GDM1 (cell line): Measurements from ENCODE around the gene TANK.
"Not testable (repeated sequence)": the region's sequence is repeated elsewhere in the genome, so short reads cannot be mapped to it uniquely, and the experiment has no call there.

Experiments
- DNase-seq: peaks from one replicate; lab custom pipeline; 2025; lab: John Stamatoyannopoulos, UW

Gene TANK

DNA sequence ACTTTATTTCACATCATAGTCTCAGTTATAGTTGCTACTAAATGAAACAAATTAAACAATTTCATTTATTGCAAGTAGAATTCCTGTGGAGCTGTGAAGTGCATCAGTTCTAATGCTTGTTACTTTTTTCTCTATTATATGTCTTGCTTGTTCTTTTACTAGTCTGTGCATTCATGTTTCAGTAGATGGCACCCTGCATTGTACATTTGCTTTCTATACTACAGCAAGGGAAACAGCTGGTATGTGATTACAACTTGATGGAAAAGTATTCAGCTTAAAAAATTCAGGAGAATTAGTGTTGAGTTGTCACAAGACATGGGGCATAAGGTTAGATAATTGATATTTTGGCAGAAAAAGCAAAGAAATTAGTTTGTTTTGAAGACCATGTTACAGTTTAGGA, 72.3 kb downstream of the TANK start:
- DNase-seq = no peak

DNA sequence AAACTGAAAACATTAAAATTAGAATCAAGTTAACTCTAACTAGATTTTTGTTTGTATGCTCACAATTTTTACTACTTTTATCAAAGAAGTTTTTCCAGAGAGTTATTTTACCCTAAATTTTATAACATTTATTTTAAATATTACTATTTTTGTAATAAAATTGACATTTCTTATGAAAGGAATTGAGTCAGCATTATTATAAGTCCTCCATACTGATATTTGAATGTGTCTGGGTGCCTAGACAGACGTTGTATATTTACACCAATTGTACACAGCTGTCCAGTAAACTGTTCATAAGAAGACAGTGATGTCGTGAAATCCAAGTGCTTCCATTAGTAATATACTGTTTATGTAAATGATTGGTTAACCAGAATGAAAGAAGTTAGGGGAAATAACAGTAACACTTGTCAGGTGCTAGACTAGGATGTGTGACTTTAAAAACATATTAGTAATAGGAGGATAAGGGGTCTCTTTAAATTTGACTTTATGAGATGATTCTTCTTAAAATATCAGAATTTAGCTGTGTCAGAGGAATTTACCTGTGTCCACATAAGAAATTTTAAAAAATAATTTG, 73.7 kb downstream of the TANK start:
- DNase-seq = no peak

DNA sequence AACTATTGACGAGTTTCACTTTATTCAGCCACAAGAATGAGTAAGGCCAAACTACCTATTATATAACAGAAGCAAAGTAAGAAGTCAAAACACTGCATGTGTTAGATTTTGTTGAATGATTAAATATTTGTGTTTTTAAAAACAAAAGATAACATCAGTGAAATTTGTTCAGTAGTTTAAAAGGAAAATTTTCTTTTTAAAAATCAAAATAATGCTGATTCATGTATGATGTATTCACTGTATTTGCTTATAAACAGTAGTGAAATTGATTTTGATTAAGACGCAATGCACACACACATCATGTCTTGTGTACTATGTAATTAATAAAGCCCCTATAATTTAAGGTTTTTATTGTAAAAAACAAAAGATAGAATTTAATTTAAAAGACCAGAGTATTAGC, 74.4 kb downstream of the TANK start:
- no peak for DNase-seq

DNA sequence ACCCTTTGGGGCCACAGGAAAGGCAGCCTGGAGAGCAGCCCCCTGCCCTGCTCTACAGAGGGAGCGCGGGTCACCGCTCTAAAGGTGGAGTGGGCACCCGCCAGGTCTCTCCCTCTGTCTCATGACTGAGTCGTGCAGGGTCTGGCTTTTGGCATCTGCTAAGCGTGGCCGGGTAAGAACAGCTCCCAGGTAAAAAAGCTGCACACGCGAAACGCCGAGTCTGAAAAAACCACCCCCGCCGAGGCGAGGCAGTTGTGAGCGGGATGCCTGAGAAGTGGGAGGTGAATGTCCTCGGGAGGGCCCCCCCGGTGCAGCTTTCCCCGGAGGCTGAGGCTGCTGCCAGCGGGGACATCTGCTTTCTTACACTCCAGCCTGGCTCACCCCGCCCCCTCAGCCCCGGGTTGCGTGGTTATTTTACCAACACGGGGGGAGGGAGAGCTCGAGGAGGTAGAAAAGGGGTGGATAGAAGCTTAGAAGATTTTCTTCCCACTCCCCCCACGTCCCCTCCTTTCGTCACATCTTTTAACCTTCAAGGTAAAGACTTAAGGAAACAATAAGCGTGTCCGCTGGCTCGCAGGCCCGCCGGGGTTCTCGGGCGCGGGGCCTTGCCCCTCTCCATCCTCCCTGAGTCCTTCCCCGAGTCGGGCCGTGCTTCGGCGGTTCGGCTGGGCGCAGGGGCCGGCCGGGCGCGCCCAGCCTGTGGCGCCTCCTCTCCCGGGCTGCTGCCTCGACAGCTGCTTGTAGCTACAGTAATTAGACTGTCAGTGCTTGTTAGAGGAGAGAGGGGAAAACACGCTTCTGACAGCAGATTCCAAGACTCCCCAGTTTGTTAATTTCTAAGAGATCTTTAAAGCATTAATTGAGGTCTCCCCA, 77.4 kb downstream of the TANK start:
- no peak for DNase-seq

DNA sequence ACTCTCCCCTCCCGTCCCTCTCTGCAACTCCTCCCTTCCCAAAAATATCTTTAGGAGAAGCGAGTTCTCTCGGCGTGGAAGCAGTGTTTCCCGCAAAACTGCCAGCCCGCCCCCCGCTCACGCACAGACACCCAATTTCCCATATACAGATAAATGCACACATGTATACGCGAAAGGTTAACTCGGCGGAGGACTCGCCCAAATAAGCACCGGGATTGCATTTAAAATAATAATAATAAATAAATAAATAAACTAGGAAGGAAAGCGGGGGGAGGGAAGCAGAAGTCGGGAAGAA, 78.0 kb downstream of the TANK start:
- DNase-seq = no peak

DNA sequence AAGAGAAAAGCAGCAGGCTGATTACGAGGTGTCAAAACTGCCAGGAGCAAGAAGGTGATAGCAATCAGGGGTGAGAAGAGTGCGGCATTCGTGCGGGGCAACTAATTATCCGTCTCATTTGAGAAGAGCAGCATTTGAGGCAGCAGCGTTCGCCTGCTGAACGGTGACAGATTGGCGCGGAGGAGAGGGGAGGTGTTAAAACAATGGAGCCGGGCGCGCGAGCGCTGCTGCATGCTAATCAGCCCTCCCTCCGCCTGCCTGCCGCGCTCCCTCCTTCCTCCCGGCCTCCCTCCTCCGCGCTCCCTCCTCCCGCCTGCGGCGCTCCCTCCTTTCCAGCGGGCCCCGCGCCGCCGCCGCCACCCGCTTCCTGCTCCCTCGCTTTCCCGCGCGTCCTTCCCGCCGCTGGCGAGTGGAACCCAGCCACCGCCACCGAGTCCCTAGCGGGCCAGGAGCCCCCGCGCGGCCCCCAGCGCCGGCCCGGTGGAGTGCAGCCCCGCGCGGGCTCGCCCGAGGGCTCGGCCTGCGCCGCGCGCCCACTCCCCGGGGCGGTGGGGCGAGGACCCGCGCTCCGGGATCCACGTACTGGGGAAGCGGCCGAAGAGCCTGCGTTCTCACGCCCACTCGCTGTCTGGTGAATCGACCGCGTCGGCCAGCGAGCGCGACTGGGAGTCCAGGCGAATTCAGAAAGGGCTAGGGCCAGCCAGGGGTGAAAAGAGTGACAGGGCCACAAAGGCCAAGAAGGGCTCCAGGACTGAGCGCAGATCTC, 78.5 kb downstream of the TANK start:
- DNase-seq = no peak

DNA sequence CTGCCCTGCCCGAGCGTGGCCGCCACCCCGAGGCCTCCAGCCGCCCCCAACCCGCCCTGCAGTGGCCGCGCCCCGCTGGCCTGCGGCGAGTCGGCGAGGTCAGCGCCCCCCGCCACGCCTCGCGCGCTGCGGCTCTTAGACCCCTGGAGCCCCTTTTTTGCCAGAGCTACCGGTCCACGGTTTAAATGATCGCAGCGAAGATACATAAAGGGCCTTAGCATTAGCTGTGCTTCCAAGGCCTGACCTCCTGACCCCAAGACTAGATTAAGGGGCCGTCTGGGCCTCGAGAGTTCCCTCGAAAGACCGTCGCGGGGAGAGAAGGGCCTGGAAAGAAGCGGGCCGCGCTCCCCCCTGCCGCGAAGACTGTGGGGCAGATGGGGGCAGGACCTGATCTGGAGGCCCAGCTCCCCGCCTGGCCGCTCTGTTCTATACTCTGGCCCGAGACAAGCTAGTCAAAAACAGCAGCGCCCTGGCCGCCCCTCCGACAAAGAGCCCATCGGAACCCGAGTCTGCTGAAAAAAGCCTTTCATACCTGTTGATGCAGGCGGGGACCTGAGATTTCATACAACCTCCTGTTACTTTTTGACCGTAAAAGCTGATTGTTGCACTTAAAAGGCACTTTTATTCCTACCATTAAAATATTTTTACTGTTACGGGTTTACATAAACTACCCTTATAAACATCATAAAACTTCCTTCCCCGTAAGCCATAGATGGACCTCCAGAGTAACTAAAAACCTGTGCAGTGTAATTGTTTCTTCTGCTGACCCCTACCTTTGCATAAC, 79.3 kb downstream of the TANK start:
- no peak for DNase-seq

DNA sequence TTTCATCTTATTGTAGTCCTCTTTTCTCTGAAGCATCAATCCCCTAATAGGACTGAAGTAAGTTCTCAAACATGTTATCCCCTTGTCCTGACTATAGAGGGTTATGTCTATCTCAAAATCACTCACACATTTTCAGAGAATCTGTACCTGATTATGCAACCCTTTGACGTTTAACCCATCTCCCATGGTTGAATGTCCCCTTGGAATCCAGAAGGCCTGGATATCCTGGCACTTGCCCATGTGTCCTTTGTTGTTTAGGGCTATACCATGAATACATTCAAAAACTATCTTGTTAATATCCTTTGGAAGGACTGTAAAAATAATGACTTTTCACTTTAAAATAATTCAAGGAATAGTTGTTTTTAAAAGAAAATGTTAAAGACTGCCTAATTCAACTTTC, 81.7 kb downstream of the TANK start:
- DNase-seq = no peak

DNA sequence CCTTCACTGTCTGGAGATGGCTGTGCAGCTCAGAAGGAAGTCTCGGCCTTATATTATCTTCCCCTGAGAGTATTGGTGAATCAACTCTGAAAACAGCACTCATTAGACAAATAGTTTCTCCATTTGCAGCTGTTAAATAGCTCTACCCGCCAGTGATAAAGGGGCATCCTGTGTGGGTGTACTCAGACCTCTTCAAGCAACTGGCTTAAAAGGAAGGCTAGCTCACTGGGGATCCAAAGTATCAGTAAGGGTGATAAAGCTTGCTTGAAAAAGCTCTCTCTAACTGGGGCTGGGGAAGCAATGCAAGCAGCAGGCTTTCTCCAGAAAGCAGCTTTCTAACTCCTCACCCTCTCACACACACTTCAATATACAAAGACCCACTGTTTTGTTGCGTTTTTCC, 83.1 kb downstream of the TANK start:
- DNase-seq = no peak

DNA sequence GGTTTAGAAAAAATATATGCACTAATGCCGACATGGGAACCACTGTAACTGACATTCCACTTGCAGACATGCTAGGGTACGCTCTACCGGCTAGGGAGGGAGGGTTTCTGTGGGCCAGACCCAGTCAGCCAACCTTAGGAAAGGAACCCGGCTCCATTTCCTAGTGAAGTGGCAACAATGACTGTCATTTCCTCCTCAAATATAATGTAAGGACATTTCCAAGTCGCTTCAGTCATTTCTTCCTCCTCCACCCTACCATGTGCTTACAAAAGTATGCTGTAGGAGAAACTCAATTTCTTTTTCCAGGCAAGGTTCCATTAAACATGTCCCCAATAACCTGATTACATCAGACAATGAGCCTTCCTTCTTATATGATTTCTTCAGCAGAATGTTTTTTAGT, 83.7 kb downstream of the TANK start:
- no peak for DNase-seq

DNA sequence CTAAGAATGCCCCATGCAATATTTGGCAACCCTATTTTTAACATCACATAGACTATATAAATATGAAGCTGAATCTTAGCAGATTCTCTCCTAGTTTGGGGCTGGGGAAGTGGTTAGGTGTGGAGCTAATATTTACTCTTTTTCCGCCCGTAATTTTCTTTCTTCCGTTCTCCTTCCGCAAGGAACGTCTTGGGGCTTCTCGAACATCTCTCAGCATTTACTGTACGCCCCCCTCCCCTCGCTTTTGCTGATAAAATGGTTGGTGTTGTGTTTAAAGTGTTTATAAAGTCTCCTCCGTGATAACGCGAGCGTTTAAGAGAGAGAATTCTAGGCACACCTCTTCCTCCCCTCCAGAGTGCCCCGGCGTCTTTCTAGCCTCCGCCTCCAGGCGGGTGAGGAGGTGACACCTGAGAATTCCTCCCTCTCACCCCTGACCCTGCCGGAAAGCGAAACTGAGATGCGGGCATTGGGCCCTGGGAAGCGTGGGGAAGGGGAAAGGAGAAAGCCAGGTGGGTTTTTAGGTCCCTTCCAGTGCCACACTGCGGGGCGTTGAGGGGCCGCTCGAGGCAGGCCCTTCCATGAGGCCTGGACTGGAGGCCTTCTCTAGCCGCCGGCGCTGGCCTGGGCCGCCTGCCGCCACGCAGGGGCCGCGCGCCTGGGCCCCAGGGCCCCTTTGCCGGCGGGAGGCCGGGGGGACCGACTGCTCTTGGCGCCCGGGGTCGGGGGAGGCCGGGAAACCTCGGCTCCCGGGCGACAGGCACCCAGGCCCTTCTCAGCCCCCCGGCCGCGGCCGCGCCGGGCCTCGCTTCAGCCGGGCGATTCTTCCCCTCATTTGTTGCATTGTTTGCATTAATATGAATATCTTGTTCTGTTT, 84.4 kb downstream of the TANK start:
- DNase-seq = not testable (repeated sequence)

DNA sequence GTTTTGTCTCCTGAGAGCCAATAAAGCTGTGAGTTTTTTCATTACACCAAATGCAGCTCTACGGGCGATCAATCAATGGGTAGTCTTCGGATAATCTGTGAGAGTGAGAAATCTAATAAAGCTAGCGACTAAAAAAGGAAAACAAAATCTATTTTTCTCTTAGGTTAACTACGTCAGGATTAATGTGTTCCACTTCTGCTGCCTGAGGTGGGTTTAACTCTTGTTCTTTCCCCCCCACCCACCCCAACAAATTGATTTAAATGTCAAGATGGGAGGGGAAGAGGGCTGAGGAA, 85.0 kb downstream of the TANK start:
- no peak for DNase-seq

DNA sequence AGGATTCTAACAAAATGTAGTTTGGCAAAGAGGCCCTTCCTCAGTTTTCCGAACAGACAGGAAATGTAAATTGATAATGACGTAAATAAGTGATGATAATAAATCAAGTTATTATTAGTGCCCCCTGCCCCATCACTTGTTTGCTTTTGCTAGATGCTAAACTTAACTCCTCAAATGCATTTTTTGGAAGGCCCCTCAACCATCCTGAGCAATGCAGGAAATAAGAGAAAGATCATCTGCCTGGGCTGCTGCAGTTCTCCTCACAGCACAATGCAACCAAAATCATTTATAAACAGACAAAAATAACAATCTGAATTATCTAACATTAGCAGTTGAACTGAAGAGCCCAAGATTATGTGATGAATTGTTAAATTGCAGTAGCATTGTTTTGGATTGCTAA, 85.4 kb downstream of the TANK start:
- no peak for DNase-seq

DNA sequence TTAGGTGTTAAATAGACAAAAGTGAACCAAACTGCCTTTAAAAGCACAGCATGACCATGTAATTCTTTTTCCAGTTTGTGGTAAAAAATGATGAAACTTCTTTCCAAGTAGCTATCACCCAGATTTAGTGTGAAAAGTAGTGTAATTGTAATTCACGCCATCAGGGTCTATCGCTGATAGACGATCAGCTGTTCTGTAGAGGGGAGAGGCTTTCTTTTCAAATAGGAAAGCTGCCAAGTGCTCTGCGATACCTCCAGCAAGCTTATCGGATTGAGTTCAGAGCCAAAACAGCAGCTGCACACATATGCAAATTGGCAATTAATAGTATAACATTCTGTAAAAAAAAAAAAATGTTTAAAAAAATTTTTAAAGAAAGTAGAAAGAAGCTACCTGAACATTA, 86.1 kb downstream of the TANK start:
- no peak for DNase-seq

DNA sequence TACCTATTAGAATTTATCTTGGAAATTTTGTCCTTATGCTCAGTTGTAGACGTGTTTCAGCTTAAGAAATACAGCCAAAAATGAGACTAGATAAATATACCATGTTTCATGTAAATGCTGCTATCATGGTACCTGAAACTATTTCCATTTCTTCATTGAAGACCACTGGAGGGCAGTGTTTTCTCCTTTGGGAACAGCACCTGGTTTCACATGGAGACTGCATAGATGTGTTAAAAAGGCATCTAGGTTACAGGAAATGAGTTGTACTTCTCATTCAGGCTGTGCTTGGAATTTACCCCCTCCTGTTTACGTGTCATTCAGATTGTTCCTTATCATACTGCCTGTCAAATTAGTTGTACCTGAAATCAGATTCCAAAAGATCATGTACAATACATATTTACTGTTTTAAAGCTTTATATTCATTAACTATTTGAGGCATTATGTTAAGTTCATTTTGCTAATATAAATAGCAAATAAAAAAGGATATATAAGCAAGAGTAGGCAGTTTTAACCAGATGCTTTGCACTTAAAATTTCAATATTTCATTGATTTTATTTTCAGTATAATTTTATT, 90.7 kb downstream of the TANK start:
- DNase-seq = peak; percentile 23

DNA sequence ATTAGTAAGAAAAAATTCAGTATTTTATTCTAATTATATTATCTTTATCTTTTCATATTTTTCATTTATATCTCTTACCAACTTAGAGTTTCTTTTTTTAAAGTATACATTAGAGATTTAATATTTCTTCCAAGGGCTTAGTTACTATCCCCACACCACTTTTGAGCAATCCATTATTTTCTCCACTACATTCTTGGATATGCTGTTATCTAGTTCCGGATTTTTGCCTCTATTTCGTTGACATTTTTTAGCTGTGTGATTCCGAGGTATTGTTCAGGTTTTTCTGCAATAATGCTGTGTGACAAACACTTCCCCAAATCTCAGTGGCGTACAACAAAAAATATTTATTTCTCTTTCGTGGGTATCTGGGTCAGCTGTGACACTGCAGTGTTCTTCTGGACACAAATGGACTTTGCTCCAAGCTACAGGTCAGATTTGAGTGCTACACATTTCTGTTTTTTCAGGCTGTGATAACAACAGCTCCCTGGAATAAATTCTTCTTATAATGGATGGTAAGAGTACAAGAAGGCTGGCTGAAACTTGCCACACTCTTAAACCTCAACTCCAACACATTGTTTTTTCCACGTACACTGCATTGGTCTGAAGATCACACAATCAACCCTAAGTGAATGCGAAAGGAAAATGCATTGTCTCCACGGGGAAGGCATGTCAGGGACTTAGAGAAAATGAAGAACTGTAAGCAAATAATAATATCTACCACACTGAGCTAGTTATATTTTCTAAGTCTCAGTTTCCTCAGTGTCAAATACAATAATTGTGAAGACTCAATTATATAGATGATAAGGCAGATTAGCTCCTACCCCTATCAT, 97.1 kb downstream of the TANK start:
- no peak for DNase-seq

DNA sequence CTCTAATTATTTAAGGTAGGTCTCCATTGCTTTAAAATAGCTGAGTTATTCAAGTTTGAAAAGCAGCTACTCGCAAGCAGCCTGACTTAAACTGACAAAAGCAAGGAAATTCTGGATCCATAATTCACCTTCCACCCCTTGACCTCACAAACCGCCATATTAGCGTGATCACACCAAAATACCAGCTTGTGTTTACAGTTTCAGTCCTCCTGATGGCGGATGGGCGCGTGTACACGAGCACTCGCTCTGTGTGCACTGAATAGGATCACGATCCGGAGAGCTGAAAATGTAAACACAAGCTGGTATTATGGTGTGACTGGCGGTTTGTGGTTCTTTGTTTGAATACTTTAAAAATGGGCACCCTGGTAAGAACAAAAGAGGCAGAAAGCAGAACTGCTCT, 105.6 kb downstream of the TANK start:
- no peak for DNase-seq

DNA sequence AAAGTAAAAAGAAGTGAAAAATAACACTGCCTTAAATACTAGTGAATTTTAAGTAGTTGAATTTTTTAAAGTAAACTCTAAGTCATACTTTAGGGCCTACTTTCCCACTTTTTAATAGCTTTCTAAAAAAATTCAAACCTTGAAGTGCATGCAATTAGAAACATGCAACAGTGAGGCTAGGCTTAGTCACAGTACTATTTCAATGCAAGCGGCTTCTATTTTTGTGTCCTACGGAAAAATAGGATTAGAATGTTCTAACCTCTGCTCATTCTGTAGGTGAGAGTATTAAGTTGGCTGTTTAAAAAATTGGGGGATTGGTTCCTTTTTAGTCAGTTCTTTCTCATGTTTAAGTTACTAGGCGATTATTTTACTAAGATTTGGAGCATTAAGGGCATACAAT, 108.9 kb downstream of the TANK start:
- DNase-seq = no peak

DNA sequence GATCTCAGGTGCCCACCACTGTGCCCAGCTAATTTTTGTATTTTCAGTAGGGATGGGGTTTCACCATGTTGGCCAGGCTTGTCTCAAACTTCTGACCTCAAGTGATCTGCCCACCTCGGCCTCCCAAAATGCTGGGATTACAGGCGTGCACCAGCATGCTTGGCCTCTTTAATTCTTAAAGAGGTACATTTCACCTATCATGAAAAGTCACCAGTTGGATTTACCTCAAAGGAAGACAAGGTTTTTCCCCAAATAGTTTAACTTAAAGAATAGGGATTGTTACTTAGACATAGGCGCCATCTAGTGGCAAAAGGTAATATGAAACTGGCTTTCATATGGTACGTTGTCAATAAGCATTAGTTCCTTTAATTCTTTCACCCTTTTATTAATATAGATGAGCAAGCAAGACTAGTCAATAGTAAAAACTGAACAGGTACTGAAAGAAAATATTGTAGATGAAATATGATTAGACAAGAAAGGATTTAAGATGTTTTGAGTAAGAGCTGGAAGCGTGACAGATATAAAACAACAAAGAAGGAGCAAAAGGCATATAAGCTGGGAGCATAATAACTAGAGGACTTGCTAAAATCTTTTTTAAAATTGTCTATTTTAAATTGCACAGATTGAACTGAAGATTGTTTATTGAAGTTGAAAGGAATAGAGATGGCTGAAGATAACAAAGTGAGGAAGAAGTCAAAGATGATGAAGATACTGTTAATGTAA, 113.0 kb downstream of the TANK start:
- peak; percentile 31 for DNase-seq
